Activated CD8-positive, alpha-beta memory T cell treated with anti-CD3 and anti-CD28 coated beads, Interleukin-2, amount 50 U/mL, for 24 hours (primary cell): ENCODE measurements around the gene DYNLT1.
"Not testable (repeated sequence)": the region's sequence is repeated elsewhere in the genome, so short reads cannot be mapped to it uniquely, and the experiment has no call there.

Source experiments
- DNase-seq: peaks from one replicate; pipeline ENCODE4 v3.0.0-alpha.2; 2020; ENCODE audit errors: extremely low read depth

Gene DYNLT1

DNA sequence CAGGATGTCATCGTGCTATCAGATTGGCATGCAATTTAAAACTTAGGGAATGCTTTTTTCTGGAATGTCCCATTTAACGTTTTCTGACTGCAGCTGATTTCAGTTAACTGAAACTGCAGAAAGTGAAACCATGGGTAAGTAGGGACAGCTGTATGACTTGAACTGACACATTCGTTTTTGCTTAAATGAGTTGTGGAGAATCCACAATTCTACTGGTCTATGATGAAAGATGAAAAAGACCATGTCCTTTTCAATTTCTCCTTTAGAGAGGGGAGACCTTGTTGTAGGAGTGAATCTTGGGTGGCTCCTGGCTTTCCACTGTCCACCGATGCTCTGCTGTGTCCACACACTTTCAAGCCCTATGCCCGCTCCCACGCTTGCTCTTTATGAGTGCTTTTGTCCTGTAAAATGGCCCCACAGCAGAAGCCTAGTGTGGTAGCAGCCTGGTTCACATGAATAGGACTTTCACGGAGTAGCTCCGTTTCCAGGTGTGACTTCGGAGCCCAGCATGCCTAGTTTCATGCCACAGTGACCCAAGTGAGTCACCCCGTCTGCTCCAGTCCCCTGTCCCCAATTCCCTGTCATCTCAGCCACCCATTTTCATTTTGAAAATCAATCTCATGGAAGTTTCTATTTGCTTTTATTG lies 21.9 kb downstream of the DYNLT1 start:
- DNase-seq = no peak

DNA sequence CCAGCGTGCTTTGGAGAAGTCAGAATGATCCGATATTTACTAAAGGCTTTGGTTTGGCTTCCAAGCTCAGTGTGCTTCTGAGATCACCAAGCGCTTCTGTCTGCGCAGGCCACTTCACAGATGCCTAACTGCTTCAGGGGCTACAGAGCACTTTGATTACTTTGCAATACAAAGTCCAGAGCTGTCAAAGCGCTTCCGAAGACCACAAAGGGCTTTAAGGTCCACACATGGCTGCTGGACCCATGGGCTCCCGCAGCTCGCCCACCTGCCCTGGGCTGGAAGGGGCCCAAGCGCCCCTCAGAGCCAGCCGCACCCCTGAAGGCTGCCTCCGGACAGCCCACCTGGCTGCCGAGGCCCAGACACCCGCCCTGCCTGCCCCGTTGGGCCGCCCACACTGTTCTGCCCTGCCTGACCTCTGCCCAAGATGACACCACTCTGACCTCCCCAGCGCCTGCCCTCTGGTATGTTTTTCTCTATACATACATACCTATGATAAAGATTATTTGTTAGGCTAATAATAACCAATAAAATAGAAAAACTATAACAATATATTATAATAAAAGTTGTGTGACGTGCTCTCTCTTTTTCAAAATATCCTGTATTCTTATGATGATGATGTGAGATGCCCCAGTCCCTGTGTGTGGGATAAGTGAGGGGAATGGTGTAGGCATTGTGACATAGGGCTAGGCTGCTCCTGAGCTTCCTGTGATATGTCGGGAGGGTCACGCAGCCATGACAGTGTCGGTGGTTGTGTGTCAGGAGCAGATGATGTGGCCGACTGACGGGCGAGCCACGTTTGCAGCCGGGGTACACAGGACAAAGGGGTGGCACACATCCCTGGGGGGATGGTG lies 22.6 kb downstream of the DYNLT1 start:
- no peak for DNase-seq

DNA sequence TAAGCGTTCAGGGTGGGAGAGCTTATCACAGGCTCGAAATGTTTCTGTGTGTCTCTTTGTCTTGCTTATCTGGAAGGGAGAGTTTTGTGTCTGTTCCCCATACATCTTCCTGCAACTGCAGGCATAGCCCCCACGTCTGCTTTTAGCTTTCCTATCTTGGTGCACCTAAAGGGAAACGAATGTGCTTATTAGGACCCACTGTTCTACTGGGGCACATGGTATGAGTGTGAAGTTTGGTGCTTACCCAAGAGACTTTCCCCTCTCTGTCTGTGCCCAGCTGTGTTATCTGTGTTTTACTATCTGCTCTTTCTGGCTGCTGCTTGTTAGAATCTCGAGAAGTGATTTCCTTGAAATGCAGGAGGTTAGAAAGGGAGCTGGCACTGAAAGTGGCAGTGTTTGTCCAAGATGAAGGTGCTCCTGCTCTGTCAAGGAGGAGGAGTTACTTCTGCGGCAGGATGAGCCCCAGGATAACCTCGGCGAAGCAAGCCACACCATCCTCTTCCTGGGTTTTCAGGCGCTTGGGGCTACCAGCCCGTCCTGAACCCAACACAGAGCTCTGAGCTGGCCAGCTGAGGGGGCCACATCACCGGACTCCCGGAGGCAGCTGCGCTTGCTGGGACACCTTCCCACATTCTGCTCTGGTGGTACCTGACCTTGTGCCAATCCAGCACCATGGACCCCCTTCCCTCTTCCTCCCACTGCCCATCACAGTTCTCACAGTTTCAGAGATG lies 23.4 kb downstream of the DYNLT1 start:
- DNase-seq = no peak

DNA sequence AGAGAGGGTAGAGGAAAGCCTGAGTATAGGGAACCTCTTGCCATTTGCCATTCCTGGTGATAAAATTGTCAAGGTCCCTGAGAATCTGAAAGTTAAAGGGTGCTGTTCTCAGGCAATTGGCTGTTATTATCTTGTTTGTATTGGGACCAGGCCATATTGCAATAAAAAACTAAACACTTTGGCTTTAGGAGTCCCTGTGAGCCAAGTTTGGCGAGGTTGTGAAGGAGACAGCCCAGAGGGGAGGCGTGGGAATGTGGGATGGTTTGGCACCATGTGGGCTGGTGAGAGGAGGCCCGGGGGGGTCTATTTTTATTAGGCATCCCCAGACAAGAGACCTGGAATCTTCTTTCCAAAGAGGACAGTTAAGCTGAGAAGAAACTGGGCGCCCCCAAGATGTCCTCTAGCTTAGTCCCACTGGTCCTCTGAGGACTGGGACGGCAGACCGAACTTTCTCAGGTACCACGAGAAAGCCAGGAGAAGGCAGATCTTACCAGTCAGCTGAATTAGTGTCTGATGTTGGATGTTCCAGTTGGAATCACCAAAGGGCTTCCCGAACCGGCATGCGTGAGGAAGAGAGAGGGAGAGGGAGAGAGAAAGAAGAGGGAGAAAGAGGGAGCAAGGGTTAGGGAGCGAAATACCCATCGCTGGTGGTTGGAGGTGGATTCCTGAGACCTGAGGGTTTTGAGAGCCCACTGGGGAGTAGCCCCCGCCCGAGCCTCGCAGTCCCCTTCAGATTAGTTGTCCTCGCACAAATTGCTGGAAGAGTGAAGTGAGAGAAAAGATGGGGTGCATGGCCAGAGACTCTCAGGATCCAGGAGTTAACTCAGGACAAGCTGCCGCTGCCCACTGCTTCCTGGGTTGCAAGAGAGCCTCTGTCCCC lies 24.4 kb downstream of the DYNLT1 start:
- no peak for DNase-seq

DNA sequence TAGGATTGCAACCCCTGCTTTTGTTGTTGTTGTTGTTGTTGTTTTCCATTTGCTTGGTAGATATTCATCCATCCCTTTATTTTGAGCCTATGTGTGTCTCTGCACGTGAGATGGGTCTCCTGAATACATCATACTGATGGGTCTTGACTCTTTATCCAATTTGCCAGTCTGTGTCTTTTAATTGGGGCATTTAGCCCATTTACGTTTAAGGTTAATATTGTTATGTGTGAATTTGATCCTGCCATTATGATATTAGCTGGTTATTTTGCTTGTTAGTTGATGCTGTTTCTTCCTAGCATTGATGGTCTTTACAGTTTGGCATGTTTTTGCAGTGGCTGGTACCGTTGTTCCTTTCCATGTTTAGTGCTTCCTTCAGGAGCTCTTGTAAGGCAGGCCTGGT lies 26.3 kb downstream of the DYNLT1 start:
- not testable (repeated sequence) for DNase-seq

DNA sequence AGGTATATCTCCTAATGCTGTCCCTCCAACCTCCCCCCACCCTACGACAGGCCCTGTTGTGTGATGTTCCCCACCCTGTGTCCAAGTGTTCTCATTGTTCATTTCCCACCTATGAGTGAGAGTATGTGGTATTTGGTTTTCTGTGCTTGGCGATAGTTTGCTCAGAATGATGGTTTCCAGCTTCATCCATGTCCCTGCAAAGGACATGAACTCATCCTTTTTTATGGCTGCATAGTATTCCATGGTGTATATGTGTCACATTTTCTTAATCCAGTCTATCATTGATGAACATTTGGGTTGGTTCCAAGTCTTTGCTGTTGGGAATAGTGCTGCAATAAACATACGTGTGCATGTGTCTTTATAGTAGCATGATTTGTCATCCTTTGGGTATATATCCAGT lies 29.9 kb downstream of the DYNLT1 start:
- DNase-seq = not testable (repeated sequence)

DNA sequence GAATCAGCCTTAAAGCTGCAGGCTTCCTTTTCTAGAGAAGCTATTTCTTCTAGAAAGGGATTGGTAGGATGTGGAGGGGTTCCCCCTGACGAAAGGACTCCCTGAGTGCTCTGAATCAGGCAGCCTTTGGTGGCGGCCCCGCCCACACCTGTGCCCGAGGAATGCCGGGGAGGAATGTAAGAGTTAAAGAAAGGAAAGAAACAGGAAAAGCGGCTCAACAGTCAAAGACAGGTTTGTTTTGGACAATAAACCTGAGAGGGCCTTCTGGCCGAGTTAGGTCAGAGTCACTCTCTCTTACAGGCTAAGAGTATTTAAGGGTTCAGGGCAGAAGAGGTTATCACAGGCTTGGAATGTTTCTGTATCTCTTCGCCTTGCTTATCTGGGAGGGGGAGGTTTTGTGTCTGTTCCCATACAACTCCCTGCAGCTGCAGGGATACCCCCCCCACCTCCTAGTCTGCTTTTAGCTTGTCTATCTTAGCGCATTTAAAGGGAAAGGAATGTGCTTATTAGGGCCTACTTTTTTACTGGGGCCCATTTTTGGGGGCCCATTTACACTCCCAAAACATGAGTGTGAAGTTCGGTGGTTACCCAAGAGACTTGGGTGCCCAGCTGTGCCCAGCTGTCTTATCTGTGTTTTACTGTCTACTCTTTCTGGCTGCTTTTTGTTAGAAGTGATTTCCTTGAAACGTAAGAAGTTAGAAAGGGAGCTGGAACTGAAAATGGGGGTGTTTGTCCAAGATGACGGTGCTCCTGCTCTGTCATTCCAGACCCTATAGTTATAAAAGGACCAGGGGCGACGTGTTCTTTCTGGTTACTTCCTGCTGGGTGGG lies 32.8 kb downstream of the DYNLT1 start:
- DNase-seq = no peak

DNA sequence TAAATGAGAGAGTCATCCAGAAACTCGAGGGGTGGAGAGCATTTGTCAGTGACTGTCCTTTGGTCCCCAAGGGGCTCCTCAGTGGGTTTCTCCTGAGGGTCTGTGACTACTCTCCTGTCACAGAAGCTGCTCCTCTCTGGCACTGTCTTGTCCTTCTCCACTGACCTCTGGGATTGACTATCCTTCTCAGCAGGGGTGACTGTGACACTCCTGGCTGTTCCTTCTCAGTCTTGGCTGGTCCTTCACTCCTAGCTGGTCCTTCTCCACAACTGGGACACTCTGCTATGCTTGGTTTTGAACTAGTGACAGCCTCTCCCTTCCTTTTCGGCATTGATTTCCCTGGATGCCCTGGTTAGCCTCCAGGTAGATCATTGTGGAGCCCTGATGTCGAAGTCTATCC lies 33.5 kb downstream of the DYNLT1 start:
- DNase-seq = no peak

DNA sequence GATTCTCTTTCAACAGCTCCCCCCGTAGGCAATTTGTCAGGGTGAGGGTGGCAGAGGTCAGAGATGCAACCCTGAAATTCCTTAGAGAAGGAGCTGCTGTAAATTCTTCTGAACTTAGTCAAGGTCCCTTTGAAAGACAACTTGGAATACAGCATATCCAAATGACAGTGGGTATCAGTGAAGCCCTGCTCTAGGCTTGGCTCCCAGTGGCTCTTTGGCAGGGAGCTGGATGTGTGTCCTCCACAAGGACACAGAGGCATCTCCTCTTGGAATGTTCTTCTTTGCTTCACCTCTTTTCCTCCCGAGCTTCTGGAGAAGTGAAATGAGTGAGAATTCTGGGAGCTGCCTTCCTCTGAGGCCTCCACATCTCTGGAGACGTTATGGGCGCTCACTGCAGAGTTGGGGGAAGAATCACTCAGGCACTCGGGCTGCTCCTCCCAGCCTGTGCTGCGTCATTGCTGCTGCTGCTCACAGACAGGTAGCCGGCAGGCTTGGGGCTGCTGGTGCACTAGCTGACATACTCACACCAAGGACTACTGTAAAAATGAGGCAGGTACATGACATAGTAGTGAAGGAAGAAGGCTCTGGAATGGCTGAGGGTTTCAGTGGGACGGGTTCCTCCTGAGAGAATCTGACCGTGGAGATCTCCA lies 34.1 kb downstream of the DYNLT1 start:
- DNase-seq = no peak

DNA sequence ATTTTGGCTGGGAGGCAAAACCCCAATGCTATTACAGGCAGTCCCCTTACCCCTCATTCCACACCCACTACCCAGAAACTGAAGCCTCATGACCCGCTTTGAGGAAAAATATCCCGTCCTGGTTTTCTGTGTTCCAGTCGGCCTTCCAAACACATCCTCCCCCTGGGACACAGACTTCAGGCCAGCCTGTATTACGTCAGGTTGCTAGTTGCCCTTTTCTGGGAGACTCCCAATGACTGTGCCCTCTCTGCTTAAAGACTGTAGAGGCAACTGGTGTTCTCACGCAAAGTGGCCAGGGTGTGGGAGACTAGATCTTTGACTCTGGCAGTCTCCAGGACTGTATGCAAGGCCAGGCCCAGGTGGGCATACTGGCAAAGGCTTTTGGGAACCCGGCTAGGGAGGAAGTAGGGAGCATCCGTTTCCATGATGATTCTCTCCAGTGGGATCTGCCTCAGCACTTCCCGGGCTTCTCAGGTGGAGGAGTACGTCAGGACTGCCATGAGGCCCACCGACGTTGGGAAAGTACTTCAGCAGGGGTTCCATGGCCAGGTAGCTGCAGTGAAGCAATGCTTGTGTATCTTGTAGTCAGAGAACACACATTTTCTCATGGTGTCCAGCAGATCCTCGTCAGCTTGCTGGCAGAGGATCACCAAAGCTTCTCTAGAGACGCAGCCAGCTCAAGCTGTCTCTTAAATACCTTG lies 34.9 kb downstream of the DYNLT1 start:
- DNase-seq = no peak

DNA sequence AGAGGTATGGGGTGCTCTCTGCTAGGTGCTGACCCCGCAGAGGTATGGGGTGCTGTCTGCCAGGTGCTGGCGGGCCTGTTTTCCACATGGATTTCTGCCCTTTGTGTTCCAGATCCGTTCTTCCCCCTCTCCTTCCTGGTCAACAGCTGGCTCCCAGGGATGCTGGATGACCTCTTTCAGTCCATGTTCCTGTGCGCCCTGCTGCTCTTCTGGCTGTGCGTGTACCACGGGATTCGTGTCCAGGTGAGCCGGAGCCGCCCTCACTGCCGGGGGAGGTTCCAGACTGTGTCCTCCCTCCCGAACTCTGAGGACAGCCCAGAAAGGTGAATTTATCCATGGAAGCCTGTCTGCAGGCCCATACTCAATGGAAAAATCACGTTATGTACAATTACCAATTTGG lies 36.3 kb downstream of the DYNLT1 start:
- no peak for DNase-seq

DNA sequence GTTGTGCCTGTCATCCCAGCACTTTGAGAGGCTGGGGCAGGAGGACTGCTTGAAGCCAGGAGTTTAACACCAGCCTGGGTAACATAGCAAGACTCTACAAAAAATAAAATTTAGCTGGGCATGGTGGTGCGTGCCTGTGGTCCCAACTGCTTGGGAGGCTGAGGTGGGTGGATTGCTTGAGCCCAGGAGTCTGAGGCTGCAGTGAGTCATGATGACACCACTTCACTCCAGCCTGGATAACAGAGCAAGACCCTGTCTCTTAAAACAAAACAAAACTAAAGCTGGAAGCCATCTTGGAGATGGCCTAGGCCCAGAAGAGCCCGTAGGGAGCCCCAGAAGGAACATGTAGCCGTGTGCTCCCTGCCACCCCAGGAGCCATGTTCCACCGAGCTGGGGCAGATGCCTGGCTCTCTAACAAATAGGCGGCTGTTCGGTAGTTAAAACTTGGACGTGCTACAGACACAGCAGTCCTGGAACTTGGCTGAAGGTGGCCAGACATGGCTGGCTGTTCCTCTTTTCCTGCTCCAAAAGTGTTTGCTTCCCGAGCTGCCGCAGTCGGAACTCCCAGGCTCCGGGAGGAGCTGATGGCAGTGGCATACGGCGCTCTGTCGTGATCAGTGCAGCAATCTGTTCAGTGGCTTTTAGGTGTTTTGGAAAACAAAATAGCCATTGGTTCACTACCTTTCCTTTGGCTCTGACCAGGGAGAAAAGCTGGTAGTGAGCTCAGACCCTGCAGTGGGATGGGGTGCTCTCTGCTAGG lies 37.0 kb downstream of the DYNLT1 start:
- no peak for DNase-seq

DNA sequence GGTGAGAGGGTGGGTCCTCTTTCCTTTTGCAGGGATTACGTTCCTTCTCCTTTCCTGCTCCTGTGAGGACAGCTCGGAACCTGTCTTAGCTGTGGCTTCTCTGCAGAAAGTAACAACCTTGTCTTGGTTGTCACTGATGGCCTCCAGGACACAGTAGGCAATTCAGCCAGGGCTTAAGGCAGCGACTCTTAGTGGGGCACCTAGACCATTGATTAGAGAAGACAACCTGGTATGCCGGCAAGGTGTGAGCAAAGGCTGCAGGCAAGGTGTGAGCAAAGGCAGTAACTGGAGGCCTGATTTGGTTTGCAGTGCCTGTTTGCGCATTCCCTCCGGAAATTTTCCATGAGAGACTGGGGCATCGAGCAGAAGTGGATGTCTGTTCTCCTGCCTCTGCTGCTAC lies 37.6 kb downstream of the DYNLT1 start:
- no peak for DNase-seq

DNA sequence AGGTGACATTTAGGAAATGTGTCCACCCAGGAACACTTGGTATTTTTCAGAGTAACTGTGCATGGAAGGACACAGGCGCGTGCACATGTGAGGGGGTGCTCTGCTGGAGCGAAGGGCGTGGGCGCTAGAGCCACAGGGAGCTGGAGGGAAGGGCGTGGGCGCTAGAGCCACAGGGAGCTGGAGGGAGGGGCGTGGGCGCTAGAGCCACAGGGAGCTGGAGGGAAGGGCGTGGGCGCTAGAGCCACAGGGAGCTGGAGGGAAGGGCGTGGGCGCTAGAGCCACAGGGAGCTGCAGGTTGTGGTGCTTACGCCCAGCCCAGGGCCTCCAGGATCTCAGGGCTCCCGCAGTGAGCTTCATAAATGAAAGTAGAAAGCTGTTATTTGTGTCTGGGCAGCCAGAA lies 38.5 kb downstream of the DYNLT1 start:
- not testable (repeated sequence) for DNase-seq

DNA sequence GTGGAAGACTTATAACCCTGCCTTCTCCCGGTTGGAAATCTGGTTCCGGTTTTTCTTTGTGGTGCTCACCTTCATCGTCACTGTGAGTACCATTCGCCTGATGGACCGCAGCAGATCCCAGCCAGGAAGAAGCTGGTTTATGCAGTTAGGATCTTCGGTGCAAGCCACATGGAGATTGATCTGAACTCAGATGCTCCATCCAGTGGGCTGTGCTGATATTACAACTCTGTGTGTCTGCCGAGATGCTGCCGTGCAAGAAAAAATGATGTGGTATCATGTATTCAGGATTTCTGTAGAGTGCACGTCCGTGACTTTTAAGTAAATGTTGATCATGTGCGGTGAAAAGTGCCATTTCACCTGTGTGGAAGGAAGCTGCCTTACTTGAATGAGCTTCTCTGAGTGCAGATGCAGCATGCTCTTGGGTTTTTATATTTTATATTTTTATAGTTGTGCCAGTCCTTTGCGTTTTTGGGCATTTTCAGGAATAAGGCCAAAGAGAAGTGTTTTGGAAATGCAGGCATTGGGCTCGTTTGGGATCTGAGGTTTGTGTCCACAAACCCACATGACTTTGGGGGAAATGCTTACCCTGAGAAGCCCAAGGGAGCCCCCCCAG lies 39.2 kb downstream of the DYNLT1 start:
- no peak for DNase-seq

DNA sequence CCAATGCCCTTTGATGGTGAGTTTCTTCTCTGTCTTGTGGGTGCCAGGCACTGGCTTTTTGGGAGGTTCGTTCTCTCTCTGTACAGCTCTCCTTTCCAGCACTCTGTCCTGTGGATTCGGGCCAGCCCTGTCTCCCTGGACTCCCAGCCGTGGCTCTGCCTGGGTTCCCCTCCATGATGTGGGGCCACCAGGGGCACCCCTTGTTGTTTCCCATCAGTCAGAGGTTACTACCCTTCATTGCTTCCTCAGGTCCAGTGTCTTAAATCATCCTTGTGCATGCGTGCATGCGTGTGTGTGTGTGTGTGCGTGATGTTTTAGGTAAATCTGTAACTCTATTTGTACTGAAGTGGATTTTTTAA lies 40.5 kb downstream of the DYNLT1 start:
- no peak for DNase-seq

DNA sequence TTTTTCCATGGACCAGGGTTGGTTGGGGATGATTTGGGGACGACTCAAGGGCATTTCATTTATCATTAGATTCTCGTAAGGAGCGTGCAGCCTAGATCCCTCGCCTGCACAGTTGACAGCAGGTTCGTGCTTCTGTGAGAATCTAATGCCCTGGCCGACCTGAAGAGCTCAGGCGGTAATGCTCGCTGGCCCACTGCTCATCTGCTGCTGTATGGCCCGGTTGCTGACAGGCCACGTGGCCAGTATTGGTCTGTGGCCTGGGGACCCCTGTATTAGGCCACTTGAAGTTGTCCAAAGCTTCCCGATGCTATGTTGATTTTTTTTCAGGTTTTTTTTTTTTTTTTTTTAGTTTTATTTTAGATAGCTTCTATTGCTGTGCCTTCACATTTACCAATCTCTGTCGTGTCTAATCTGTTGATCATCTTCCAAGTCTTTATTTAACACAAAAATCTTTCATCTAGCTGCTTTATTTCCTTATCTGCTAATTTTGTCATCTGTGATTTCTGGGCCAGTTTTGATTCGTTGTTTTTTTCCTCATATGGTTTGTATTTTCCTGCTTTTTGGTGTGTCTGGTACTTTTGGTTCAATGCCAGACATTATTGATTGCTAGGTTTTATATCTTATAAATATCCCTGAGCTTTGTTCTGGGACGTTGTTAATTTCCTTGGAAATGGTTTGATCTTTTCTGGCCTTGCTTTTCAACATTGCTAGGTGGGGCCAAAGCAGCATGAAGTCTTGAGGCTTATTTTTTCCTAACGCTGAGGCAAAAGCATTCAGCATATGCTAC lies 41.1 kb downstream of the DYNLT1 start:
- DNase-seq = no peak

DNA sequence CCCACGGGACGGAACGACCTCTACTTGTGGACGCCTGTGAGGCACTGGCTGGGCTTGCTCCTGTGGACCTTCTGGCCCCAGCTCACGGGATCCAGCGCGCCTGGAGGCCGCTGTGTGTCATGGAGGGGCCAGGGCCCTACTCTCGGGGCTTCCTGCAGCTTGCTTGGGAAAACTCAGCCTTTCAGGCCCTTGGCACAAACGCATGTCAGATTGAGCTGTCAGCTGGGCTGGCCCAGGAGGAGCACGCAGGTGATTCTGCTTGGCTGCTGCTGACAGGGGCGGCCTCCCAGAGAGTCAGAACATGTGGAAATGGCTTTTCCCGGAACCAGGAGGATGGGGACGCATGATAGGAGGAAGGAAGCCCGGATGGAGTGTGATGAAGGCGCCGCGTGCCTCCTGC lies 44.9 kb downstream of the DYNLT1 start:
- no peak for DNase-seq
